Measurements from ENCODE around the gene NR5A2. TPM values are rescaled to one million over a fixed set of nuclear protein-coding genes. Genes with fewer than 3 reads are reported as not detected.

The NR5A2 gene
- total RNA-seq, 1 donor, result not detected

DNA sequence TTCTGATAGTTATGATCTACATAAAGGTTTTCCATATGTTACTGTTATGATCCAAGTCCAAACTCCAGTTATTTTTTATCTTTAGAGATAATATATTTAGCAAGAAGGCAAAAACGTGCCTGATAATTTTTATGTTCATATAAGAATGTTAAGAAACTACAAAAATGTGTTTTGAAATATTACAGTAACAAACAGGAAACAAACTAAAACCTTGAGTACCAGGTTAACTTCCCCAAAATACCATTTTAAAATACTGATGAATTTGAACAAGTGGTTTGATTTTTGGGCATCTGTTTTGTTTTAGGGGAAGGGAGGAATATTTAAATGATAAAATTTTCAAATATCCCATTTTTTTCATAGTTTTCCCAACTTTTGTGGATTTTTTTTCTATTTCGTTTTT, 124.8 kb downstream of the NR5A2 start:
- H3K4me3 ChIP-seq (ENCODE audit: low read depth, low read length), result no peak overlapping the region
- no peak for DNase-seq (ENCODE audit: low read depth)
- TF ChIP-seq CTCF (IDR thresholded peaks at IDR 0.05; ENCODE audit: insufficient read depth, low read depth, low read length), result no peak

DNA sequence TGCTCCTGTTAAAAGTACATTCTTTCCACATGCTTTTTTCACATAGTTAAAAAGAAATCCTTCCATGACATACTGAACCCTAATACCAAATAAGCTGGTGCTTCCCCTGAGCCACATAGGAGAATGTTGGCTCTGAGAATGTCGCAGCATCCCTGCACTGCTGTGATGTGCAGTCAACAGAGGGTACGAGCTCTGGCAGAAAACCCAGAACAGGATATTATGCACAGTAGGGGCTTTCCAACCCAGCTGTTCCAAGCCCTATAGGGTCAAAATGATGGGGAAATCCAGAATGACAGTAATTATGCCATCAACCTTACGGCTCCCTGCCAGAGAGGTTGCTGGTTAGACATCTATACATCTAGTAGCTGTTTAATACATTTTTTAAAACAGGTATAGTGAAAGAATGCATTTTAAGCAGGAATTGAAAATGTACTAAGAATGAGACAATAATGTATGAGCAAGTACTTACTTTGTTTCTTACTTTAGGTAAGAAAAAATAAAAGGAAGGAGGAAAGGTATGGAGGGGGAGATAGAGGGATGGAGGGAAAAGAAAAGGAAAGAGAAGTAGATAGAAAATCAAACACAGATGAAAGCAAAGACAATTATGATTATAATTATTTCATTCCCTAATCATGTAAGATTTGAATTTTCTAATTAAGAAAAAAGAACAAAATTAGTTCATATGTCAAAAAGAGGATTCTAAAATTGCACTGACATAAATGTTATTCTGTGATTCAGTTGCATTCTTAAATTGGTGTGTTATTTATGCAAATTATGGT, 126.0 kb downstream of the NR5A2 start:
- no peak for DNase-seq (ENCODE audit: low read depth)
- TF ChIP-seq CTCF (IDR thresholded peaks at IDR 0.05; ENCODE audit: insufficient read depth, low read depth, low read length), result no peak
- H3K4me3 ChIP-seq (ENCODE audit: low read depth, low read length), result no peak overlapping the region

DNA sequence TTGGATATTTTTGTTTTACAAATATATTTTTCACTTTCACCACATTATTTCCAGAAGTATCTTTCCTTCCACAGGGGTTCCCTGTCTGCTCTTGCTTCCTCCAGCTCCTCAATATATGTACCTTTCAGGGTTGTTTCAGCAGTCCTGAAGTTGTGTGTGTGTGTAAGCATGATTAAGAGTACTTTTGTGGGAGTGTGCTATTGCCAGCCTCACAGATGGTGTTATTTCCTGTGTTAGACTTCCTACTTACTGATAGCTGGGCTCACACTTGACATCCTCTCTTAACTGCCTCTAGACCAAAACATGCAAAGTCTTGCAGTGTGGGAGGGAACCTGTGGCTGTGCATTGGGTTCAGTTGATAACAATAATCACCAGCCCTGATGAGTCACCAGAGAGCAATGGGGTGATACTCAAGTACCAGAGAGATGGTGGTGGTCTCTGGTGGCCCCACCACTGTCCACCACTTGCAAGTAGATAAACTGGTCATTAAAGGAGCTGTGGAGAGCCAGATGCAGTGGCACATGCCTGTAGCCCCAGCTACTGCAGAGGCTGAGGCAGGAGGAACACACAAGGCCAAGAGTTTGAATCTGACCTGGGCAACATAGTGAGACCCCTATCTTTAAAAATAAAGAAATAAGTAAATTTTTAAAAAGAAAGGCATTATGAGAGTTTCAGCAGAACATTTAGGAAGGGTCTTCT, 126.7 kb downstream of the NR5A2 start:
- no peak for TF ChIP-seq CTCF (IDR thresholded peaks at IDR 0.05; ENCODE audit: insufficient read depth, low read depth, low read length)
- H3K4me3 ChIP-seq (ENCODE audit: low read depth, low read length), result no peak overlapping the region
- no peak for DNase-seq (ENCODE audit: low read depth)

DNA sequence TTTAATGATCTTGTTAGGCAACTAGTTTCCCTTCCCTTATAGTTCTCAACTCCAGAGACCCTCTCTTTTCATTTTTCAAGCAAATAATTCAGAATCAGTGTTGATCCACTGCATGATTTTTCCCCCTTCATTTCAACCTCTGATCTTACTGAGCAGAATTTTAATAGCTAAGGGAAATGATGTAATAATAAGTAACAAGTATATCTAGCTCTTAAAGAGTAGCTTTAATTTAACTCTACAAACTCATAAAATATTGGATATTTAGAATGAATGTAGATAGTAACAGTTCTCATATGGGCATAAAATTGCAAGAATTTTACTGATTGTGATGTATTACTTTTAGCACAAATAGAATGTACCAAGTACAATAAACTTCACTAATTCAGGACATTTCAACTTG, 130.2 kb downstream of the NR5A2 start:
- TF ChIP-seq CTCF (IDR thresholded peaks at IDR 0.05; ENCODE audit: insufficient read depth, low read depth, low read length), result no peak
- no peak for DNase-seq (ENCODE audit: low read depth)
- H3K4me3 ChIP-seq (ENCODE audit: low read depth, low read length), result no peak overlapping the region

DNA sequence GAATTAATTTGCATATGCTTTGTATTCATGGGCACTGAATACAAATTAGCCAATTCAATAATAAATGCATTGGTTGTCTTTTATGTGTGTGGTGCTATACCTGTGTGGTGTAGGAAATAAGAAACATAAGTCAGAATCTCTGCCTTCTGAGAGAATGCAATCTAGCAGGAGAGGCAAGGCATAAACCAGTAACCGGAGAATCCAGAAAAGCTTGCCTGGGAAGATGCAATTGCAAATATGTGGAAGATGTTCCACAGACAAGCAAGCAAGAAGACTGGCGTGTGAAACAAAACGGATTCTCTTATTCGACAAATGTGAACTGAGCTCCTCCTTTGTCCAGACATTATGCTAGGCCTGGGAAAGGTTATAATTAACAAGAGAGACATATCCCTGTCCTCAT, 134.3 kb downstream of the NR5A2 start:
- TF ChIP-seq CTCF (IDR thresholded peaks at IDR 0.05; ENCODE audit: insufficient read depth, low read depth, low read length), result no peak
- no peak for DNase-seq (ENCODE audit: low read depth)
- no peak overlapping the region for H3K4me3 ChIP-seq (ENCODE audit: low read depth, low read length)

- TF ChIP-seq CTCF (IDR thresholded peaks at IDR 0.05; ENCODE audit: insufficient read depth, low read depth, low read length), result no peak
- DNase-seq (ENCODE audit: low read depth), result no peak
- no peak overlapping the region for H3K4me3 ChIP-seq (ENCODE audit: low read depth, low read length)
Observed at GRCh38 chr1:200162258-200162657, 134.7 kb downstream of the NR5A2 start.

All from fibroblast of villous mesenchyme (primary cell).